T-helper 2 cell treated with Interferon-gamma antibody and Interleukin-4, amounts not matched to agents 5 μg/mL and 100 μg/mL, for 36 hours (primary cell): ENCODE results near the gene NUDC.
"Not testable (repeated sequence)": the region's sequence is repeated elsewhere in the genome, so short reads cannot be mapped to it uniquely, and the experiment has no call there.

Source experiments
- DNase-seq: peaks from one replicate; pipeline ENCODE4 v3.0.0; 2021; ENCODE audit warnings: low spot score
- H3K27ac Mint-ChIP-seq: one replicate; pipeline ENCODE4 v1.8.0; 2021; ENCODE audit warnings: mild to moderate bottlenecking, mixed read lengths
- H3K27me3 Mint-ChIP-seq: one replicate; pipeline ENCODE4 v1.8.0; 2021; ENCODE audit warnings: low read depth, mixed read lengths
- H3K36me3 Mint-ChIP-seq: one replicate; pipeline ENCODE4 v1.8.0; 2021; ENCODE audit warnings: low read depth, mixed read lengths
- H3K4me1 Mint-ChIP-seq: one replicate; pipeline ENCODE4 v1.8.0; 2021; ENCODE audit warnings: low read depth, mixed read lengths
- H3K4me3 Mint-ChIP-seq: one replicate; pipeline ENCODE4 v1.8.0; 2022; ENCODE audit warnings: mild to moderate bottlenecking, moderate library complexity, mixed read lengths
- H3K9me3 Mint-ChIP-seq: one replicate; pipeline ENCODE4 v1.8.0; 2021; ENCODE audit warnings: mixed read lengths

Gene NUDC

DNA sequence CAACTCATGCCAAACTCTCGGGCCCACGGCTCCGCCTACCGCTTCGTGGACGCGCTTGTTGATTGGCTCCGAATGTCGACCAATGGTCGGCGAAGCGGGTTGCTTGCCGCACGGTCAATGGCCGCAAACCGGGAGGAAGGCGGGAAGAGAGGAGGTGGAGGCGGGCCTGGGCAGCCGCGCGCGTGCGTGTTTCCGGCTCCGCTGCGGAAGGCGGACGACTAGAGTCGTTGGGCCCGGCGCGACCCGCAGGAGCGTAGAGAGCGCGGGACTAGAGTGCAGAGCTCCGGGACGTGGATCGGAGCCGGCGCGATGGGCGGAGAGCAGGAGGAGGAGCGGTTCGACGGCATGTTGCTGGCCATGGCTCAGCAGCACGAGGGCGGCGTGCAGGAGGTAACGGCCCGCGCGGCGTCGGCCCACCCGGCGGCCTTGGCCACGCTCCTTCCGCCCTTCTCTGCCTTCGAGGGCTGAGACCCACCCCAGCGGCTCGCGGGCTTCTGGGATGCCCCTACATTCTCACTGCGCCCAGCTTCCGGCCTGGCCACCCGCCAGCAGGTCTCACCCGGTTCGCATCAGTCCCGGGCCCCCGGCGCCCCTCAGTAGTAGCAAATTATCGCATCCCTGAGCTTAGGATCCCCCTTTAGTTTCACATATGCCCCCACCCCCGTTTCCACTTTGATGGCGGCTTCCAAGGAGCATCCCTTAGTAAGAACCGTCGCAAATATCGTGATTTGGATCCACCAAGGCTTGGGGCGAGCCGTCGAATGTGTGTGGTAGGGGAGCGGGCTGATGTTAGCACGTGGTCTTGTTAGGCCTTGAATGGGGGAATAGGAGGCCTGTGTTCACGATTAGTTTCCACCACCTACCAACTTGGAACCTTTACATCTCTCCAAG is at the start of gene NUDC:
Gene NUDC (plus strand): TSS at position 204 of the 891 bp plus-strand sequence. CDS start 106 bp downstream, at position 310.
- H3K9me3 Mint-ChIP-seq = no peaks in the 10 kb centered on the region
- H3K27ac Mint-ChIP-seq = peak within 1 kb of the TSS; percentile 96
- no peaks in the 10 kb centered on the region for H3K27me3 Mint-ChIP-seq
- peak; percentile 96 for DNase-seq
- H3K4me3 Mint-ChIP-seq = peak within 1 kb of the TSS; percentile 94
- peaks cover 31% of the 10 kb centered on the region for H3K4me1 Mint-ChIP-seq
- H3K36me3 Mint-ChIP-seq = peaks cover 18% of the 10 kb centered on the region

DNA sequence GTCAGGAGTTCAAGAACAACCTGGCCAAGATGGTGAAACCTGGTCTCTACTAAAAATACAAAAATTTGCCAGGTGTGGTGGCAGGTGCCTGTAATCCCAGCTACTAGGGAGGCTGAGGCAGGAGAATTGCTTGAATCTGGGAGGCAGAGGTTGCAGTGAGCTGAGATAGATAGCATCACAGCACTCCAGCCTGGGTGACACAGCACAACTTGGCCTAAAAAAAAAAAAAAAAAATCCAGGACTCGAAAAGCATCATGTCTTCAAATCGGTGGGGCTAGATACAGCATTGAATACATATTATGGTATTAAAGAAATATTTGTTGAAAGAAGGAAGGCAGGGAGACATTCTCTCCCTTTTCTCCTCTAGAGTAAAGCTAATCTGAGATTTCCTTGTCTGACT is 48.4 kb upstream of the NUDC start:
- H3K36me3 Mint-ChIP-seq, H3K4me3 Mint-ChIP-seq, H3K27ac Mint-ChIP-seq, H3K9me3 Mint-ChIP-seq, H3K27me3 Mint-ChIP-seq, DNase-seq, H3K4me1 Mint-ChIP-seq: not testable (repeated sequence)

DNA sequence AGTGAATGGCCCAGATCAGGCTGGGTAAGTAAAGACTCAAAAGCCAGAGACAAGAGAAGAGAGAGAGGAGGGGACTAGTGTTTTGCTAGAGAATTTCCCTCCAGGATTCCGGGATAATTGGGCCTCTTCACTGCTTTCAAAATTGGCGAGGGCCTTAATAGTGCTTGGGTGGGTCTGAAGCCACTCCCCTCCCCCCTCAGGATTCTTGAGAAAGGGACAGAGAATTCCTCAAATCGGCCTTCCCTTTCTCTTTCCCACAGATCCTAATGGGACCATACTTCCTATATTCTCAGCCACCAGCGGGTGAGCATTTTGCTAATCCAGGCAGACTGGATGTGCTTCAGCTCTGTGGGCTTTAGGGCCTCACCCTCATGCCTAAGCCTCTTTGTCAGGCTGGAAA is 46.6 kb upstream of the NUDC start:
- H3K27ac Mint-ChIP-seq = no peak overlapping the region
- DNase-seq = no peak
- no peaks in the 10 kb centered on the region for H3K4me1 Mint-ChIP-seq

DNA sequence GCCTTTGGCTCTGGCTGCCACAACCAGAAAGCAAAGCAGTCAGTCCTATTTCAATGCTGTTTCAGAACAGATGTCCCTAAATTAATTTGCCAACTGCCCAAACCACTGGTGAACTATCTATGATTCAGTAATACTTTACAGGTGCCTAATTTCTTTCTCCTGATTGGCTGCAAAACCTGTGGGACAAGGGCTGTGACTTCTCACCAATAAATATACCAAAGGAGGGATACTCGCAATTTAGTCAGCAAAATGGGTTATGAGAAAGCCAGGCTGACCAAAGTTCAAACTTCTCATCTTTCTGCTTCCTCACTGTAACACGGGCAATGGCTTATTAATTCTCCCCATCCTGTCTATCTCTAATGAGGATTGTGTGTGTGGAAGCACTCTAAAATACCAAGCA is 44.2 kb upstream of the NUDC start:
- H3K27me3 Mint-ChIP-seq = no peaks in the 10 kb centered on the region
- H3K9me3 Mint-ChIP-seq = no peaks in the 10 kb centered on the region
- no peak overlapping the region for H3K27ac Mint-ChIP-seq
- peaks cover 15% of the 10 kb centered on the region for H3K36me3 Mint-ChIP-seq
- DNase-seq = no peak
- H3K4me1 Mint-ChIP-seq = no peaks in the 10 kb centered on the region
- H3K4me3 Mint-ChIP-seq = no peak overlapping the region

More for the DNA sequence above, 46.6 kb upstream of the NUDC start:
- H3K4me3 Mint-ChIP-seq = no peak overlapping the region
- H3K27me3 Mint-ChIP-seq = no peaks in the 10 kb centered on the region
- H3K36me3 Mint-ChIP-seq = peaks cover 10% of the 10 kb centered on the region
- no peaks in the 10 kb centered on the region for H3K9me3 Mint-ChIP-seq

DNA sequence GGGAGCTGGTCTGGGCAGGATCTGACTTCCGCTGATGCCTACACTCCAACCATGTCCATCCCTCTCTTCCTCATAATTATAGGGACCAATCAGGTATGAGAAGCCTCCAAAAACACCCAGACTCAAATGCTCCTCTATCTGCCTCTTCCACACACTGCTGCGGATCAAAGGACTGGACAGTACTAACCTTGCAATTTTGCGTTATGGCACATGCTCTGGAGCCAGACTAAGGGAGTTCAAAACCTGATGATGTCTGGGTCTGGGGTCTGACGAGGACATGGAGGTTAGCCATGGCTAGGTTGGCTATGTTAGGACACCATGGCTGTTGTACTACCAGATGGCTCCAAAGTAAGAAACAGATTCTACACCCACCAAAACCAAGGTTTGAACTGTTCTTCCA is 41.8 kb upstream of the NUDC start:
- DNase-seq = no peak
- Mint-ChIP-seq H3K4me1 (no peaks in the 10 kb centered on the region), H3K36me3 (peaks cover 36% of the 10 kb centered on the region), H3K27ac (no peak overlapping the region), H3K4me3 (no peak overlapping the region), H3K9me3 (no peaks in the 10 kb centered on the region), H3K27me3 (no peaks in the 10 kb centered on the region)

DNA sequence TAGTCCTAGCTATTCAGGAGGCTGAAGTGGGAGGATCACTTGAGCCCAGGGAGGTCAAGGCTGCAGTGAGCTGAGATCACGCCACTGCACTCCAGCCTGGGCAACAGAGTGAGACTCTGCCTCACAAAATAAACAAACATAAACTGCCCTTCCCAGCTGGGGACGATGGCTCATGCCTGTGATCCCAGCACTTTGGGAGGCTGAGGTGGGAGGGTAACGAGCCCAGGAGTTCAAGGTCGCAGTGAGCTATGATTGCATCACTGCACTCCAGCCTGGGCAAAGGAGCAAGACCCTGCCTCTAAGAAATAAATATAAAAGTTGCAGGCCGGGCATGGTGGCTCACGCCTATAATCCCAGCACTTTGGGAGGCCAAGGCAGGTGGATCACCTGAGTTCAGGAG is 39.9 kb upstream of the NUDC start:
- not testable (repeated sequence) for H3K9me3 Mint-ChIP-seq, DNase-seq, H3K27ac Mint-ChIP-seq, H3K27me3 Mint-ChIP-seq, H3K4me1 Mint-ChIP-seq, H3K4me3 Mint-ChIP-seq
- H3K36me3 Mint-ChIP-seq = peaks cover 46% of the 10 kb centered on the region

DNA sequence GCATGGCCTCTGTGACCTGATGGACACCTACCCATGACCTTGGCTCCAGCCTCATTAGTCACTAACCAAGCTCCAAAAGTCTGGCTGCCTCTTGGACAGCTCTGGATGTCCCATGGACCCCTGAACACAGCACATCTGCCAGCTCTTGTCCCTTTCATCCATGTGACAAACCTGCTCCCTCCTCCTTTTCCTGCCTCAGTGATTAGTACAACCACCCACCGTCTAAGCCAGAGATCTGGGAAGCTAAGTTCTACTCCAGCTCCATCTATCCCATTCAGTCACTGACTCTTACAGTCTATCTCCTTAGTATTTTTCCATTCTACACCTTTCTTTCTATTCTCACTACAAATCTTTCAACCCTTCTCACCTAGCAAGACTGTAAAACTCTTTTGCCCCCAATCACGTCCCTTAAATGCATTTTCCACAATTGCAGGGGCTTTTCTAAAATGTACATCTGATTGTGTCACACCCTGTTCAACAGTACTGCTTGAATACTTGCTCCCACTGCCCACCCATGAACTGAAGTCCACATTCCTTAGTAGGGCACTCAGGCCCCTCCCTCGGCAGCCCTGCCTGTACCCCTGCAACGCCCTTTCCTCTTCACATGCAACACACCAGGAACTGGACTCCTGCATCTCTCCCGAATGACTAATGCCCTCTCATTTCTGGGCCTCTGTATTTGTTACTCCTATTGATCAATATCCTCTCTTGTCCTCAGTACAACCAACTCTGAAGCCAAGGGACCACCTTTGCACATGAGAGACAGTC is 38.7 kb upstream of the NUDC start:
- Mint-ChIP-seq H3K27me3 (no peaks in the 10 kb centered on the region), H3K4me3 (no peak overlapping the region), H3K36me3 (peaks cover 52% of the 10 kb centered on the region), H3K9me3 (no peaks in the 10 kb centered on the region), H3K27ac (no peak overlapping the region), H3K4me1 (peaks cover 4% of the 10 kb centered on the region)
- DNase-seq = no peak

DNA sequence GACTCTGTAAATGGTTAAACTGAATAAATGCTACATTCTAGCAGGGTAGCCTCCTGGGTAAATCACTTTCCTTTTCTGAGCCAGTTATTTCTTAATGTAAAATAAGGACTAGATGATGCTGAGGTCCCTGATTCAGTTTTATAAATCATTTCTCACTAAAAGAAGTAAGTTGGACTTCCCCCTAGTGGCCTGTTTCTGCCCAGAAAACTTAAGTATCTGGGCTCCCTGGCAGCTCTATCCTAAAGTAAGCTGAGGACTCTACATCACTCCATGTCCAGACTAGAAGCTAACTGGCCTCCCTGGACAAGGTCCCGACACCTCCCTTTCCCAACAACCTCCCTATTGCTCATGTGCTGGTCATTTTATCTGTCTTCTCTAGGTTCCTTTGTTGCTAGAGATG is 34.4 kb upstream of the NUDC start:
- Mint-ChIP-seq H3K36me3 (peaks cover 62% of the 10 kb centered on the region), H3K9me3 (no peaks in the 10 kb centered on the region), H3K4me1 (peaks cover 23% of the 10 kb centered on the region), H3K27me3 (no peaks in the 10 kb centered on the region), H3K27ac (peak overlapping the region; percentile 7), H3K4me3 (peak overlapping the region; percentile 21)
- no peak for DNase-seq

DNA sequence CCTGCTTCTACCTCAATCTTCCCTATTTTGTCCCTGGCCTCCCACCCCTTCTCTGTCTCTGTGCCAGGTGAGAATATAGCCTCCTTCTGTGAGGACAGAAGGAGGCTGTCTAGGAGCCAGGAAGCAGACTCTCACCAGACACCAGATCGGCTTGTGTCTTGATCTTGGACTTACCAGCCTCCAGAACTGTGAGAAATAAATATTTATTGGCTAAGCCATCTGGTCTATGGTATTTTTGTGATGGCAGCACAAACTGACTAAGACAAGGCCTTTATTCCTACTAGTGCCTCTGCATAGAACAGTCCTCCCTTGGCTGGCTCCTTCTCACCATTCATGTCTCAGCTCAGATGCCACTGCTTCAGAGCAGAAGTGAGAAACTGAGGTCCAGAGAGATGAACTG is 33.3 kb upstream of the NUDC start:
- no peak for DNase-seq
- H3K36me3 Mint-ChIP-seq = peaks cover 63% of the 10 kb centered on the region
- peak overlapping the region; percentile 97 for H3K4me3 Mint-ChIP-seq
- peak overlapping the region; percentile 98 for H3K27ac Mint-ChIP-seq
- H3K9me3 Mint-ChIP-seq = no peaks in the 10 kb centered on the region
- H3K4me1 Mint-ChIP-seq = peaks cover 23% of the 10 kb centered on the region
- no peaks in the 10 kb centered on the region for H3K27me3 Mint-ChIP-seq

DNA sequence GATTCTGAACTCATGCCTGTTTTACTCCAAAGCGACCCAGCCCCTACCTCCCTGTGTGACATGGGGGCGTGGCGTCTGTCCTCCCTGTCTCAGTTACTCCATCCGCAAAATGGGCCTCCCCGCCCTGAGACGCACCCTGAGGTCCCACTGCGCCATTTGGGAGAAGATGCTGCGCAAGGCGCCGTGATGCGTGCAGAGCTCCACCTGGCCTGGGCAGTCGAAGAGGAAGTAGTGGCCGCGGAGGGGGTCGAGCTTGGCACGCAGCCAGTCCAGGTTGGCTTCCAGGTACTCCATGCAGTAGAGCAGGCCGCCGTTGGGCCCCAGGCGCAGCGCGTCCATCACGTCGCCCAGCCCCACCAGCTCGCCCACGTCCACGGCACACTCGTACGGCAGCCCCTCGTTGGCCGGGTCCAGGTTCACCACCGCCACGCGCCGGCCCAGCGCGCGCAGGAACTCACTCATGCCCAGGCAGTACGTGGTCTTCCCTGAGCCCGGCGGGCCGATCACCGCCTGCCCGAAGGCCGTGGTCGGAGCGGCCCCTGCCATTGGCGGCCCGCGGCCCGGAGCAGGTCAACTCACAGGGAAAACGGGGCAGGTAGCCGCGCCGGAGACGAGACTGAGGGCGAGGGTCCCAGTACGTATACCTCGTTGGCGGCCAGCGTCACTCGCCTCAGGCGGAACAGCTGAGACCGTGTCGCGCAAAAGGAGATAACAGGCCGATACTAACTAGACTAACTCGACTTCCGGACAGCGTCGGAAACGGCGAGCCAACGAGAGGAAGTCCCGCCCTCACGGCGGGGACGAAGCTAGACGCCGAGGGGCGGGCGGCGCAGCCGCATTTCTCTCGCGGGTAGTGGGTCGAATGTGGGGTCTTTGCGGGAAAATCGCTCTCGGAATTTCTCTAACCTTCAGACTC is 31.7 kb upstream of the NUDC start, which contains the start of gene GPN2:
Gene GPN2 (minus strand): TSS at position 733 of the 916 bp plus-strand sequence. CDS start 187 bp downstream, at position 546.
- Mint-ChIP-seq H3K9me3 (no peaks in the 10 kb centered on the region), H3K27ac (peak within 1 kb of the TSS; percentile 98), H3K36me3 (peaks cover 62% of the 10 kb centered on the region), H3K27me3 (no peaks in the 10 kb centered on the region), H3K4me3 (peak within 1 kb of the TSS; percentile 97), H3K4me1 (peaks cover 23% of the 10 kb centered on the region)
- peak; percentile 83 for DNase-seq

DNA sequence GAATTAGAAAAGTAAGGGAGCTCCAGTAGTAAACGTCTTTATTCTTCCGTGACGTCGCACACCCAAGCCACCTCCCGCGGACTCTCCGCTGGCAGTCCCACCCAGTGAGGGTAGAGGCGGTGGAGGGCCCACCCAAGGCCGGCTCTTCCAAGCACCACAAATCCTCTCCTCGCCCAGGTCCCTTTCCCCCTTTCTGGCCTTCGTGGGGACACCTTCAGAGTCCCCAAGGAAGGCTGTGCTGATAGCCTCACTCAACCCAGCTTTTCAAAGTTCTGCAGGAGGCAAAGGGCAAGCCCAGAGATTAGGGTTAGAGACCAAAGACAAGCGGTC is 31.1 kb upstream of the NUDC start:
- Mint-ChIP-seq H3K36me3 (peaks cover 63% of the 10 kb centered on the region), H3K27me3 (no peaks in the 10 kb centered on the region), H3K4me3 (peak overlapping the region; percentile 97), H3K4me1 (peaks cover 23% of the 10 kb centered on the region), H3K27ac (peak overlapping the region; percentile 98), H3K9me3 (no peaks in the 10 kb centered on the region)
- no peak for DNase-seq

DNA sequence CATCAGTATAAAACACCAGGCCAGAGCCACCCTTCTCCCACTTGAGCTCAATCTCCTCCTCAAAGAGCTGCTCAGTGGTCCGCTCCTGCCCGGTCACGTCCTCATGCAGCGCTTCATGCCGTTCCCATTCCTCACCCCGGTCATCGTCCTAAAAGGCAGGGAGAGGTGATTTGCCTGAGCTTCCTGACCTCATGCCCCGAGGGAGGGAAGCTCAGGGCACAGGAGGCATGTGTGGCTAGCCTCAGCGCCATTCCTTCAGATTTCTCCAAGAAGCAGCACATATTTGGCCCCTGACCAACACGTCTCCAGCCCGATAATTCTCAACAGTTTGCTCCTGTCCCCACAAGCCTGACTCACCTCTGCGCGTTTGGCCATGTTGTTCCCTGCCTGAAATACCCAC is 27.3 kb upstream of the NUDC start:
- H3K4me3 Mint-ChIP-seq = no peak overlapping the region
- no peaks in the 10 kb centered on the region for H3K9me3 Mint-ChIP-seq
- no peak overlapping the region for H3K27ac Mint-ChIP-seq
- H3K4me1 Mint-ChIP-seq = peaks cover 13% of the 10 kb centered on the region
- no peak for DNase-seq
- H3K27me3 Mint-ChIP-seq = no peaks in the 10 kb centered on the region
- H3K36me3 Mint-ChIP-seq = peaks cover 49% of the 10 kb centered on the region

DNA sequence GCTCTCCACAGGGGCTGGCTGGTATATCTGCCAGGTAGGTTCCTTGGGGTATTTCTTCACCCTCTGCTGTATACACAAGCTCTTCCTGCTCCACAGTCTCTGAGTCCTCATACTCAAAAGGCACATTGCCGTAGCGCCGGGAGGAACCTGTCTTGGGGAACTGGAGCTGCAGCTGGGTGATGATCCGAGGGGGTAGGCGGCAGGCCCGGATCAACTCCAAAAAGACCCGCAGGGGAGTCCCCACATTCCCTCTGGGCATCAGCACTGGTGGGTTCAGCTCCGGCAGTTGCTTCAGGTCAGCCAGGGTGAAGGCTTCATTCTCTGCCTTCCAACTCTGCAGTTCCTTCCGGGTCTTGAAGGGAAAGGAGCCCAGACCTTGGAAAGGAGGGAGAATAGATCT is 24.2 kb upstream of the NUDC start:
- peaks cover 17% of the 10 kb centered on the region for H3K4me1 Mint-ChIP-seq
- peaks cover 1% of the 10 kb centered on the region for H3K27me3 Mint-ChIP-seq
- no peak for DNase-seq
- H3K4me3 Mint-ChIP-seq = no peak overlapping the region
- H3K27ac Mint-ChIP-seq = no peak overlapping the region
- no peaks in the 10 kb centered on the region for H3K9me3 Mint-ChIP-seq
- peaks cover 34% of the 10 kb centered on the region for H3K36me3 Mint-ChIP-seq
